Hair follicular keratinocyte (primary cell): ENCODE data around the gene CDH3. TPM values are rescaled to one million over a fixed set of nuclear protein-coding genes. Genes with fewer than 3 reads are reported as not detected.

ENCODE experiments used
- total RNA-seq: library from RNA; depleted of rRNA; stranded (reverse); fragments of >200 nt; gene quantifications from 2 replicates; pipeline ENCODE4 v1.2.3, GENCODE V29; 2015

Gene CDH3
- 506 and 881 TPM in 2 replicates for total RNA-seq

DNA sequence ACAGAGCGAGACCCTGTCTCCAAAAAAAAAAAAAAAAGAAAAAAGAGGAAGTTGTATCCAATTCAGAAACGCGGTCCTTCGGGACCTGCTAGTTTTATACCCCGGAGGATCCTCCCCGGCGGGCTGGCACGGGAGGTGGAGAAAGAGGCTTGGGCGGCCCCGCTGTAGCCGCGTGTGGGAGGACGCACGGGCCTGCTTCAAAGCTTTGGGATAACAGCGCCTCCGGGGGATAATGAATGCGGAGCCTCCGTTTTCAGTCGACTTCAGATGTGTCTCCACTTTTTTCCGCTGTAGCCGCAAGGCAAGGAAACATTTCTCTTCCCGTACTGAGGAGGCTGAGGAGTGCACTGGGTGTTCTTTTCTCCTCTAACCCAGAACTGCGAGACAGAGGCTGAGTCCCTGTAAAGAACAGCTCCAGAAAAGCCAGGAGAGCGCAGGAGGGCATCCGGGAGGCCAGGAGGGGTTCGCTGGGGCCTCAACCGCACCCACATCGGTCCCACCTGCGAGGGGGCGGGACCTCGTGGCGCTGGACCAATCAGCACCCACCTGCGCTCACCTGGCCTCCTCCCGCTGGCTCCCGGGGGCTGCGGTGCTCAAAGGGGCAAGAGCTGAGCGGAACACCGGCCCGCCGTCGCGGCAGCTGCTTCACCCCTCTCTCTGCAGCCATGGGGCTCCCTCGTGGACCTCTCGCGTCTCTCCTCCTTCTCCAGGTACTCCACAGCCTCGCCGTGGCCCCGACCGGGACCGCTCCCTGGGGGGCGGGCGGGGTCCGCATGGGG, at the start of gene CDH3:
Gene CDH3, plus strand, starts transcription at position 596 of the 779 bp plus-strand sequence. Its CDS starts 70 bp downstream, at position 666.

DNA sequence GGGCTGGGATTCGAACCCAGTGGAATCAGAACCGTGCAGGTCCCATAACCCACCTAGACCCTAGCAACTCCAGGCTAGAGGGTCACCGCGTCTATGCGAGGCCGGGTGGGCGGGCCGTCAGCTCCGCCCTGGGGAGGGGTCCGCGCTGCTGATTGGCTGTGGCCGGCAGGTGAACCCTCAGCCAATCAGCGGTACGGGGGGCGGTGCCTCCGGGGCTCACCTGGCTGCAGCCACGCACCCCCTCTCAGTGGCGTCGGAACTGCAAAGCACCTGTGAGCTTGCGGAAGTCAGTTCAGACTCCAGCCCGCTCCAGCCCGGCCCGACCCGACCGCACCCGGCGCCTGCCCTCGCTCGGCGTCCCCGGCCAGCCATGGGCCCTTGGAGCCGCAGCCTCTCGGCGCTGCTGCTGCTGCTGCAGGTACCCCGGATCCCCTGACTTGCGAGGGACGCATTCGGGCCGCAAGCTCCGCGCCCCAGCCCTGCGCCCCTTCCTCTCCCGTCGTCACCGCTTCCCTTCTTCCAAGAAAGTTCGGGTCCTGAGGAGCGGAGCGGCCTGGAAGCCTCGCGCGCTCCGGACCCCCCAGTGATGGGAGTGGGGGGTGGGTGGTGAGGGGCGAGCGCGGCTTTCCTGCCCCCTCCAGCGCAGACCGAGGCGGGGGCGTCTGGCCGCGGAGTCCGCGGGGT, 92.1 kb downstream of the CDH3 start, which contains the start of gene CDH1:
Gene CDH1, plus strand, starts transcription at position 247 of the 684 bp plus-strand sequence. Its CDS starts 124 bp downstream, at position 371.

Other genes starting within 250 kb of the CDH3 start
- 0.08 TPM in 1 of 2 replicates, not detected in the other for gene SMPD3, start 196.8 kb upstream of the CDH3 start, total RNA-seq
- gene ZFP90, start 106.0 kb upstream of the CDH3 start, total RNA-seq, result 19.9 and 43.9 TPM in 2 replicates
- 99.8 and 120 TPM in 2 replicates for gene CDH1, start 92.0 kb downstream of the CDH3 start, total RNA-seq
- 7.7 and 11.9 TPM in 2 replicates for gene TANGO6, start 198.2 kb downstream of the CDH3 start, total RNA-seq